NCI-H345 (cell line): ENCODE data around the gene RNF214.

Experiments
- DNase-seq: peaks from one replicate; lab custom pipeline; 2025; lab: John Stamatoyannopoulos, UW

RNF214 gene

DNA sequence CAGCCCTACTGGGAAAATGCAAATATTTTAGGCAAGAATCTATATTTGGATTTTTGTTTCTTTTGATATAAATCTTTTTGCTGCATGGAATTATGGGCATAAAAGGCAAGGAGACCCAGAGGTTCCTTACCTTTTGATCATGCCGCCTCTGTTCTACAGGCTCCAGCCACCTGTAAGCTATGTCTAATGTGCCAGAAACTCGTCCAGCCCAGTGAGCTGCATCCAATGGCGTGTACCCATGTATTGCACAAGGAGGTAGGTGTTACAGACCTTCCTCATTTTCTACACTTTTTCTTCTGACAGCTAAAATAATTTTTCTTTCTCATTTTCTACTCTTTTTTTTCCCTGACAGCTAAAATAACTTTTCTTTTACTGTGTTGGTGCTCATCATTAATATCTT, 50.5 kb downstream of the RNF214 start:
- DNase-seq: no peak

DNA sequence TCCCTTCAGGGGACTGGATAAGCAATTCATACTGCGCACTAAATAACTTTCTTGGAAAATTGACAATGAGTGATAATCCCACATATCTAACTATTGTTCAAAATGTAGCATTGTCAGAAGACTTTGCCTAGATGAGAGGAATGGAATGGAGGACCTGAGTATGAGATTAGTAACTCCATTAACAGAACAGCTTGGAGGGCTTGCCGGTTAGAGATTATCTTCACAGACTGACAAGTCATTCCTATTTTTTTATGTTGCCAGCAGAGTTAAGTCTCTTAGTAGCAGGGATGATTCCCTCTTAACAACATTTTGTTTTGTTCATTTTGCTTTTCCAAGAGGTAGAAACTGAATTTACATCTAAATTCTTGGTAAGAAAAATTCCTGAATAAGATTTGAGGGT, 51.6 kb downstream of the RNF214 start:
- DNase-seq: no peak

DNA sequence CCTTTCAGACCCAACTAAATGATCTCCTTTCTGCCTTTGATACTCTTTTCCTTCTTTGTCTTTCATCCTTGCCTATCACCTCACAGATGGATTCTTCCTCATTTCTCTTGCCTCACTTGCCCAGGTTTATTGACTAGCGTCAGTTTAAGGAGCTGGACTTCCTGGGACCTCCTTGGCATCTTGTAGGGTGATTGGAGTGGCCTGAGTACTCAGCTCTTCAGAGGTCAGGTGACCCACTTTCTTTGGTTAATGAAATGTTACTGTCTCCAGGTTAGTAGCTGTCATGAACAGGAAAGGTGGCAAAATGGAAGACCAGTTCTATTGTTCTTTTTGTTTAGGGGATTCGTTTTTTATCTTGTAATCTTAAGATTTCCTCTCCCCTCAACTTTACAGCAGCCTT, 54.1 kb downstream of the RNF214 start:
- DNase-seq: no peak

DNA sequence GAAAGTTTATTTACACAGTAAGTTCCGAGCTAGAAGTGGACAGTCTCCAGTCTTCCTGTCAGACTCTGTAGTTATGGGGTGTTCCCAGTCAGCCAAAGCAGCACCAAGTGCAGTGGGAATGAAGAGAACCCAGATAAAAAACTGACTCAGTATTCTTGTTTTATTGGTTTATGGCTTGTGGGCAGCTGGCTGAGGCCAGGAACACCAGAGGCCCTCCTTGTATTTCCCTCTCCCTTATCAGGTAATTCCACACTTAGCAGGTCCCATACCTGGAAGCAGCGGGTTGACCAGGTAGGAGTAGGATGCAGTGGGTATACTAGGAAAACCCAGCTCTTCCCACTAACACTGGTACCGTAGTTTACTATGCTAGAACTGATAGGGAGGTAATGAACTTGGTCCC, 55.2 kb downstream of the RNF214 start:
- no peak for DNase-seq

DNA sequence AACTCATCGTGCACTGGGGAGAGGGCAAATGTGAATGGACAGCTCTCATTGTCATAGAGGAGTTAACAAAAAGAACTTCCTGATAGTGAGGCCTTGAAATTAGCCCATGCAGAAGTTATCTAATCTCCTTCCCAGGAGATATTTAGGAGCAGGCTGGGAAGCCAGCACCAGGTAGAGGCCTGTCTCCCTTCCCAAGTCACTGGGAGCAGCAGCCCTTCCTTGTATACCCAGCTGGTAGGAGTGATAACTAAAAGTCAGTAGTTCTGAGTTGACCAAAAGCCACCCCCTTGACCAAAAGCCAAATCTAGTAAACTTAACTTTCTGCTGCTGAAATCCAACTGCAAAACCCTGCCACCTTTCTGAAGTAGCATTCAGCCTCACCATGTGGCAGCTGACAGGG, 57.3 kb downstream of the RNF214 start:
- DNase-seq: no peak

DNA sequence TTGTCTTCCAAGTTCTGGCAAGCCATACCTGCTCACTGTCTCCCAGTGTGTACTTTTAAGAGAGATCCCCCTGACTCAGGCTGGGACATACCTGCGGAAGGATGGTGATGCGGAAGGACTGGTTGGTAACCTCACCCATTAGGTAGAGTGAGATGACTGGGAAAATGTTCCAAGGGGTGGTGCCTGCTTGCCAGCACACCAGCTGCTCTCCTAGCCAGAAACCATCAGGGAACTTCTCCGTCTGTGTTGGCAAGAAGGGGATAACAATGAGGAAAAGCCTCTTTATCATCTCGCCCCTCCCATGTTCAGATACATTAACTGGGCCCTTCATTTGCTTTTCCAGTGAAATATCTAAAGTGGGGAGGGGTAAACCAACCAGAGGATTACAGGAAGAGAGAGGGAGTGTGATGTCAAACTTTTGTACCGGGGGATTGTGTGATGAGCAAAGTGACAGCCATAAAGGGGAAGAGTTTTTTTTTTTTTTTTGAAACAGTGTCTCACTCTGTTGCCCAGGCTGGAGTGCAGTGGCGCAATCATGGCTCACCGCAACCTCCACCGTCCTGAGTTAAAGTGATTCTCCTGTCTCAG, 58.4 kb downstream of the RNF214 start, which contains the start of gene BACE1-AS:
Gene BACE1-AS (plus strand): TSS at position 538 of the 588 bp plus-strand sequence.
- DNase-seq: no peak

DNA sequence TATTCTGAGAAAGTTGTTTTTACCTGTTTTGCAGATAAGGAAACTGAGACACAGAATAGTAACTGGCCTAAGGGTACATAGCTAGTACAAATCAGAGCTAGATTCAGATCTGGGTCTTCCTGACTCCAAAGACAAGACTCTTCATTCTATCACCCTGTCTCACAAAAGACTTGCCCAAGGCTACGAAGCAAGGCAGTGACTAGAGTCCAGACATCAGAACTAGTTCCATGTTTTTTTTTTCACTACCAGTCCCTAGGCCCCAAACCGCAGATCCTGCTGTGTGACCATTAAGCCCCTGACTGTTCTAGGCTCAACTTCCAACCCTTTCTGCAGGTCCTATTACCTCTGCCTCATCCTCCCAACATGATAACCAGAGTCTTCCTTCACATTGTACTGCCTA, 60.1 kb downstream of the RNF214 start:
- DNase-seq: no peak

DNA sequence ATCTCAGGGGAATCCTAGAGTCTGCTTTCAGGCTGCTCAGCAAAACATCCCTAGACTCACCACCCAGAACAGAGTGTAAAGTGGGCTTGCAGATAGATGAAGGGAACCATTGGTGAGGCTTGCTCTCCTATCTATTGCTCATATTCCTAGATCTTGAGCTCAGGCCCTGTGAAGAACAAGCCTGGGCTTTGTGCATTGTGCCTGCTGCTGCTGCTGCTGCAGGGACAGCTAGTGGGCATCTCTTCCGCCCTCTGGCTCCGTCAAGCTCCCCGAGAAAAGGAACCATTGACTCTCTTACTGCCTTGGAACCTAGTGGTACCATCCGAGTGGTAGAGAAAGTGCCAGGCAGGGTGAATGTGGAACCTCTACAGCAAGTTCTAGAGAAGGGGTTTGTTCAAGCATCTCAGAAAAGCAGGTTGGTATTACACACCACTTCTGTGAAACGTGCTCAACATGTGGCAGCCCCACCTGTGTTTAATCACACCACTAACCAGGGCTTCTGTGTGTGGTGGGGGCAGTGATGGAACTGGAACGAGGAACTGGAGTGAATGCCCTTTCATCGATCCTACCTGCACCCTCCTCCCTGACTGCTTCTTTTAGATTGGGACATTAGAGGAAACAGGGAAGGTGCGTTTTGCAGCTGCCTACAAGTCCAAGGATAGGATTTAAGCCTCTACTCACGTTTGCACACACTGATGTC, 63.1 kb downstream of the RNF214 start:
- no peak for DNase-seq

DNA sequence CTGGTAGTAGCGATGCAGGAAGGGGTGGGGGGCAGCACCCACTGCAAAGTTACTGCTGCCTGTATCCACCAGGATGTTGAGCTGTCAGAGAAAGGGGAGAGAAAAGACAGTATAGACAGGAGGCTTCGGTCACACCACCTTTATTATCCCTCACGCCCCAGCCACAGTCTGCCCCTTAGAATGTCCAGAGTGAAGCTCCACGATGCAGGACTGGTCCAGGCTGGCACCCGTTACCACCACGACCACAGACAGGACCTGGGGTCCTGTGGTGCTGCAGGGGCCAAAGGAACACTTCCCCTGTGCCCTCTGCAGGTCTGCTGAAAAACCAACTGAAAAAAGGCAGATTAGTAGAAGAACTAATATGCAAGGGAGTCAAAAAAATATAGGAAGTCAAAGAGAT, 64.4 kb downstream of the RNF214 start:
- no peak for DNase-seq

DNA sequence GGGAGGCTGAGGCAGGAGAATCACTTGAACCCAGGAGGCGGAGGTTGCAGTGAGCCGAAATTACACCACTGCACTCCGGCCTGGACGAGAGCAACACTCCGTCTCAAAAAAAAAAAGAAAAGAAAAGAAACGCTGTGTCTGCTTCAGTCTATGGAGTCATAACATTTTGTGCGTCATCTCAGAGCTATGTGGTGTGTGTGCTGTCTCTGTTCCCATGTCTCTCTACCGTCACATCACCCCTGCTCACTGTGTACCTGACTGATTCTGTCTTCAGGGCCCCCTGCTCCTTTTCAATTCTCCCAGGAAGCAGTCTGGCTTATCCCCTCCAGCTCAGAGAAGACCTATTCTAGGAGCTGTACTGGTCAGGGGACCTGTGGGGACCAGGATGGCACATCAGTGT, 65.7 kb downstream of the RNF214 start:
- DNase-seq: no peak

DNA sequence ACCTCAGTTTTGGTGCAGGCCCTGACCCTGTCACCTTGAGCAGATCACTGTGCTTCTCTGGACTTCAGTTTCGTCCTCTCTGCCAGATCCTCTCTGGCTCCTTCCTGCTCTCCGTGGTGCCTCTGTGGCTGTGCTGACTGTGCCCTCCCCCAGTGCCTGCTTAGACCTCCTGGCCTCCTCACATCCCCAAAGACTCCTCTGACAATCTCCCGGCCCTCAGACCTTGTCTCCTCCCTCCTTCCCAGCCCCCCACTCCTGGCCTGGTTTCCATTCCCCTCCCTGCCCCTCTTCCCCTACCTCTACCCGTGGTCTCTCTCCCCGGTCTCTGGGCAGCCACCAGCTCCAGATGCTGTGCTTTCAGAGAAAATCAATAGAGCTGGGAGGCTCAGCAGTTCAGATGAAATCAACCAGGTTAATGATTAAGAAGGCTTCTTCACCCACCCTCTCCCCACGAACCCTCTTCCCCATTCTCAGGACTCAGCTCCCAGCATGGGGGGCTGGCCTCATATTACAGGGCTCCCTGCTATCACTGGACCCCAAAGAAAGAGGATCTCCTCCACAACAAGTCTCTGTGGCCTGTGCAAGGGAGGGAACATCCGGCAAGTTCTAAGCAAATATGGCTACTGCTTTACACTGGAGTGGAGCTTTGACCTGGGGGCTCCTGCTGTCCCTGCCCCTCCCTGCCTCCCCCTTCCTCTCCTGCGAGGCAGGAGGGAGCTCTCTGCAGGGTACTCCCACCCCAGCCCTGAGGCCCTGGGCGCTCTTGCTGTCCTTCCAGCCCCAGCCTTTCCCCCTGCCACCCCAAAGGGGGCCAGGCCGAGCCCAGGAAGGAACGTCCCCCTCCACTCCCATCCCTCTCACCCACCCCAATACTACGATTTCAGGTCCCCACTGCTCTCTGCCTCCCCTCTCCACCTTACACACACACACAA, 67.1 kb downstream of the RNF214 start:
- DNase-seq: no peak

DNA sequence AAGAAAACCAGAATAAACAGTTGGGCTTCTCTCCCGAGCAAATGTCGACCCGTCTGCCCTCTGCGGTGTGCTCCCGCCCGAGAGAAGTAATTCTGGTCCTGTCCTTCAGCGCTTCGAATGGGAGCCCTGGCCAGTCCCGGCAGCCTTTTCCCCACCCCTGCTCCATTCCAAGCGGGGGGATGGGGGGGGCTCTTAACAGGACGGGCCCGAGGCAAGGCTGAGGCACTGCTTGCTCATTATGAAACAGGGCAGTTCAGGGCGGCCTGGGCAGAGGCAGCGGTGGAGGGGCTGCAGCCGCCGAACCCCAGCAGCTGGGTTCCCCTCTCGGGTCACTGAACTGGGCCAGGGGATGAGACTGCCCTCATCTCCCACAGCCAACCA, 67.8 kb downstream of the RNF214 start:
- DNase-seq: no peak

DNA sequence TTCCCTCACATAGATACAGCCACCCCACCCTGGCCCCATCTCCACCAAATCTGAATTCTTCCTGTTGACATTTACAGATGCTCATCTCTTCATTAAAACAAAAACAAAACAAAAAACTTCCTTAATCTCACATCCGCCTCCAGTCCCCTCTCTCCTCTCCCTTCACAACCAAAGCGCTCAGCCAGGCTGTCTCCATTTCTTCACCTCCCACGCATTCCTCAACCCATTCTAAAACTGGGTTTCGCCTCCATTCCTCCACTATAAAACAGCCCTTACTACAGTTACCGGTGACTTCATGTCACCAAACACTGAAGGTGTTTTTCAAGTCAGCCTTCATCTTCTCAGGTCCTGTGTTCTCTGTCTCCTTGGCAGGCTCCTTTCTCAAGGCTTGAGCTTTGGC, 68.3 kb downstream of the RNF214 start:
- DNase-seq: no peak

DNA sequence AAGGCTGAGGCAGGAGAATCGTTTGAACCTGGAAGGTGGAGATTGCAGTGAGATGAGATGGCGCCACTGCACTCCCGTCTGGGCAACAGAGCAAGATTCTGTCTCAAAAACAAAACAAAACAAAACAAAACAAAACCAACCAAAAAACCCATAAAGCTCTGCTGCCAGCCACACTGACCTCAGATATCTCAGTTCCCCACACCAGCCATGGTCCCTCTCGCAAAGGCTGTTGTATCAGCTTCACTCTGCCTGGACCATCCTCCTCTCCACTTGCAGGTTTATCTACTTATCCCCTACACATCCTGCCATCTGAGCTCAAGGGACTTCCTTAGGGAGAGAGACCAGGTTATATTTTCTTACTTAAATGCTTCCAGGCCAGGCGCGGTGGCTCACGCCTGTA, 69.8 kb downstream of the RNF214 start:
- no peak for DNase-seq

DNA sequence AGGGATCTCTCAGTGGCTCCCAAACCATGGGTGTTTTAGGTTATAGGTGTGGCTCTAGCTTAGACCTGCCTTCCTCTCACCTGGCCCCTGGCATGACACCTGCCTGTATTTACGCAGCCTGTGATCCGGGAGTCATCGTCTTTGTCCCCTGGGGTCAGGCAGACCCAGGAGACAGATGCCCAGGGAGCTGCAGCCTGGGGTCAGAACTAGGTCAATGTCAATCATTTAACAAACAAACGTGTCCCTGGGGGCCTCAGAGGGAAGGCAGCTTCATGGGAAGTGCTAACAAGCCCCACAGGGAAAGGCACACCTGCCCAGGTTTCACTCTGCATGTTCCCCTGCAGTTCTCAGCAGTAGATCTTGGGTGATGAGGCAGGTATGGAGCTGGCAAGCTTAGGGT, 70.6 kb downstream of the RNF214 start:
- DNase-seq: peak; percentile 34

DNA sequence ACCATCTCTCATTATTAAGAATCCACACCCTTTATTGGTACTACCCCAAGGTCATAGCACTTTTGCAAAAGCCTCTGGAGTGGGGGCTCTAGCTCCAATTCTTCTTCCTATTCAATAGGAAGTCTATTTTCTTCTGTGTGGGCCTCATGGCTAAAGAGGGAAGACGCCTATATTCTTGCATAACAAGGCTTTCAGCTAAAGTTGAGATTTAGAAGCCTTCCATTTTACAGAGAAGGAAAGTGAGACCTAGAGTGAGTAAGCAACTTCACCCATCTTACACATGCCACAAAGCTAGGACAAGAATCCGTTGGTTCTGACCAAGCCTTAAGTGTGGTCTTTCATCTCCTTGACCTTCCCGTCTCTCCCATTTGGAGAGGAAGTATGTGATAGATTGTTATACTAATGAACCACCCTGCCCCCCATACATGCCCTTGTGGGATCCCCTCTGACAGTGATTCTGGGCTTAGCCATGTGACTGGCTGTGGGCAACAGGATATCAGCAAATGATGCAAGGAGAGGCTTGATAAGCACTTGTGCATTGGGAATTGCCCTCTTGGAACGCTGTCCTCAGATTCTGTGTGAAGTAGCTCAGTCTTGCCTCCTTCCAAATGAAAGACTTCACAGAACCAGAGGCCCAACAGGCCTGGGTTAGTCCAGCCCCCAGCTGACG, 71.3 kb downstream of the RNF214 start:
- DNase-seq: no peak

DNA sequence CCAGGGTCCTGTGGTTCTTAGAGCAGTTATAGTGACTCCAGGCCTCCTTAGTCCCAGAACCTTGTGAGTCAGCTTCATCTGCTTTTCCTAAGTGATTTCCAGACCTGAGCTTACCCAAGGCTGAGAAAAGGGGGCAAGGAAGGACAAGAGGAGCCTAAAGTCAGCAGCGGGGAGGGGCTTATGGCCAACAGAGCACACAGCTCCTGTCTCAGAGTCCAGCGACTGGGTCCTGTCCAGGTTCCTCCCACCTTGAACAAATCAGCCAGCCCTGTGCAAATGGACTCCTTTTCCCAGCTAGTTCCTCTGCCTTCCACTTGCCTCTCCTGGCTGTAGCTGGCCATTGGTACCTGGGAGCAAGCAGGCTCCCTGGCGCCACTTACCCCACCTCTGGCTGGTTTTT, 72.7 kb downstream of the RNF214 start:
- no peak for DNase-seq

DNA sequence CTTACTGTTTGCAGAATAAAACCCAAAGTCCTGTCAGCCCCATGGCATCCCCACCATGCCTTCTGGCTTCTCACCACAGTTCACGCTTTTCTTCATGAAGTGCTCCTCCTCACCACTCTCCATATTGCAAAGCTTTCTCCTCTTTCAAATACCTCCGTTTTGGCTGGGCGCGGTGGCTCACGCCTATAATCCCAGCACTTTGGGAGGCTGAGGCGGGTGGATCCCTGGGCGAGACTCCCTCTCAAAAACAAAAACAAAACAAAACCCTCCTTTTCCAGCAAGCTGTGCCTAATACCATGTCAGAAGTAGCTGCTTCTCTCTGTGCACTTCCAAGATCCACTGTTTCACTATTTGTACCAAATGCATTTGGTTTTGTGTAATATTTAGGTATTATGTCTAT, 76.8 kb downstream of the RNF214 start:
- DNase-seq: no peak

DNA sequence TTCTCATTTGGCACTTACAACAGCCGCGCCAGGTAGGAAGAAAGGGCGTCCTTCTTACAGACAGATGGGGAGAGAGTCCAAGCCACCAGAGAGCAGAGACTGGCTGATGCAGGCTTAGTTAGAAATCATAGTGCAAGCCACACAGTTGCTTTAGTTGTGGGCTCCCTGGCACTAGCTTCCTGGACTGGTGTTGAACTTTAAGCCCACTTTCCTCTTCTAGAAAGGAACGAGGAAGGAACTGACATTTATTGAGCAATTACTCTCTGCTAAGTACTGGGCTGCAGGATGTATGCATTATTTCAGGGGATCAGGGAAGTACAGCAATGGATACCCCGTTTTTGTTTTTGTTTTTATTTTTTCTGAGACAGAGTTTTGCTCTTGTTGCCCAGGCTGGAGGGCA, 80.6 kb downstream of the RNF214 start:
- DNase-seq: no peak

DNA sequence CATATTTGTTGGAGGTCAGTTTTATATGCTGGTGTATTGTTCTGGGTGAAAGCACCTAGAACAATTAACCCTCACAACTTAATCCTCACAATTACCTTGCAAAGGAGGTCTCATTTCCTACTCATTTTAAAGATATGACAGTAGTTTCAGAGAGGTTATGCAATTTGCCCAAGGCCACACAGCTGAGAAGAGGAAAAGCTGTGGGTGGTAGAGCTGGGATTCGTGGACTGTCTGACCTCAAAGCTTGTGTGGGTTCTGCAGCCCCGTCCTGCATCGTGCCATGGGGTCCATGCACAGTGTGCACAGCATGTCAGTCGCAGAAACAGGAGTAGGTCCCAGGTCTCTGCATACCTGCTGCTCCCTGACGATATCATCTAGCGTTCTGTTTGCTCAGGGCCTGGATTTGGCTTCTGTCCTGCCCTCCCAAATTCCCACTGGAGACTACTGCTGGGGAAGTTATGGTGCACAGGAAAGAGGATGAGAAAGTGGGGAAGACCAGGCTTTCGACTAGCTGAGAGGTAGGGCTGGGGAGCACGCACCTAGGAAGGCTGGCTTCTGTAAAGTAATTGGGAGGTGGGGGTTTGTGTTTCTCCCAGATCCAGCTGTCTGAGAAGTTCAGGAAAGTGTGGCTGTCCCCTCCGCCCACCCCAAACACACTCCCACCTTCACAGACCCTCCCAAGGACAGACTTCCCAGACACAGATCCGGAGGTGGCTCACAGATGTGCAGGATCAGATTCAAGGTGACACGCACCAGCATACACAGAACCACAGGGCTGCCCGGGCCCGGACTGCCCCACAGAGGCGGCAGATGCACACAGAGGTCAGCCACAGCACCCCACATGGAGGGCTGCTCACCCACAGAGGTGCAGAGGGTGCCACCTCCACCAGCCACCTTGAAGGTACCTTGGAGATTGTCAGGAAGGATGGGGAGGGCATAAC, 81.6 kb downstream of the RNF214 start:
- no peak for DNase-seq

DNA sequence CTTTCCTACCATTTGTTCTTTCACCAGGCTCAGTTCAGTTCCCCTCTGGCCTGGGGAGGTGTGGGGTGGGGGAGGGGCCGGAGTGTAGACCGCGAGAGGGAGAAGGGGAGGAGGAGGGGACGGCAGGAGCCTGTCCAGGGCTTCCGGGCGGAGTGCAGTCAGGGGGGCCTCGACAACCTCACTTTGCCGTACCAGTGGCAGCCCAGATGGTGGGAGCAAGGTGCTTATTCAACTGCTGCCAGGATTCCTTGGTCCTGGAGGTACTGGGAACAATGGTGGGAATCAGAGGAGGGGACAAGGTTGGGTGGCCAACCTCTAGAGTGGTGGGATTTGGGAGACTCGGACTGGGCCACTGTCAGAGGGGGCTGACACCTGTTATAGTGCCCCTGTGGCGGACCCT, 82.4 kb downstream of the RNF214 start:
- no peak for DNase-seq
